Measurements from ENCODE around the gene OR10A6. TPM values are rescaled to one million over a fixed set of nuclear protein-coding genes. Genes with fewer than 3 reads are reported as not detected.
A peak's percentile ranks its signal among the peaks of the same experiment; 100 is the strongest.

Gene OR10A6
- total RNA-seq, 1 donor from 2014 or later, result not detected

- H3K4me3 ChIP-seq (ENCODE audit: low read depth, low read length), result no peak overlapping the region
- DNase-seq (ENCODE audit: low read depth), result no peak
- H3K27me3 ChIP-seq (ENCODE audit: control insufficient read depth, insufficient read depth, low read length), result no peaks in the 10 kb centered on the region
- H3K36me3 ChIP-seq (ENCODE audit: control insufficient read depth, insufficient read depth, low read length), result no peaks in the 10 kb centered on the region
- TF ChIP-seq, protein P1, sequence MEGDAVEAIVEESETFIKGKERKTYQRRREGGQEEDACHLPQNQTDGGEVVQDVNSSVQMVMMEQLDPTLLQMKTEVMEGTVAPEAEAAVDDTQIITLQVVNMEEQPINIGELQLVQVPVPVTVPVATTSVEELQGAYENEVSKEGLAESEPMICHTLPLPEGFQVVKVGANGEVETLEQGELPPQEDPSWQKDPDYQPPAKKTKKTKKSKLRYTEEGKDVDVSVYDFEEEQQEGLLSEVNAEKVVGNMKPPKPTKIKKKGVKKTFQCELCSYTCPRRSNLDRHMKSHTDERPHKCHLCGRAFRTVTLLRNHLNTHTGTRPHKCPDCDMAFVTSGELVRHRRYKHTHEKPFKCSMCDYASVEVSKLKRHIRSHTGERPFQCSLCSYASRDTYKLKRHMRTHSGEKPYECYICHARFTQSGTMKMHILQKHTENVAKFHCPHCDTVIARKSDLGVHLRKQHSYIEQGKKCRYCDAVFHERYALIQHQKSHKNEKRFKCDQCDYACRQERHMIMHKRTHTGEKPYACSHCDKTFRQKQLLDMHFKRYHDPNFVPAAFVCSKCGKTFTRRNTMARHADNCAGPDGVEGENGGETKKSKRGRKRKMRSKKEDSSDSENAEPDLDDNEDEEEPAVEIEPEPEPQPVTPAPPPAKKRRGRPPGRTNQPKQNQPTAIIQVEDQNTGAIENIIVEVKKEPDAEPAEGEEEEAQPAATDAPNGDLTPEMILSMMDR (IDR thresholded peaks at IDR 0.05; ENCODE audit: insufficient read depth, low read length, poor library complexity, severe bottlenecking), result no peak
These were observed 32.3 kb downstream of the OR10A6 start for GRCh38 chr11:7898666-7899283.

DNA sequence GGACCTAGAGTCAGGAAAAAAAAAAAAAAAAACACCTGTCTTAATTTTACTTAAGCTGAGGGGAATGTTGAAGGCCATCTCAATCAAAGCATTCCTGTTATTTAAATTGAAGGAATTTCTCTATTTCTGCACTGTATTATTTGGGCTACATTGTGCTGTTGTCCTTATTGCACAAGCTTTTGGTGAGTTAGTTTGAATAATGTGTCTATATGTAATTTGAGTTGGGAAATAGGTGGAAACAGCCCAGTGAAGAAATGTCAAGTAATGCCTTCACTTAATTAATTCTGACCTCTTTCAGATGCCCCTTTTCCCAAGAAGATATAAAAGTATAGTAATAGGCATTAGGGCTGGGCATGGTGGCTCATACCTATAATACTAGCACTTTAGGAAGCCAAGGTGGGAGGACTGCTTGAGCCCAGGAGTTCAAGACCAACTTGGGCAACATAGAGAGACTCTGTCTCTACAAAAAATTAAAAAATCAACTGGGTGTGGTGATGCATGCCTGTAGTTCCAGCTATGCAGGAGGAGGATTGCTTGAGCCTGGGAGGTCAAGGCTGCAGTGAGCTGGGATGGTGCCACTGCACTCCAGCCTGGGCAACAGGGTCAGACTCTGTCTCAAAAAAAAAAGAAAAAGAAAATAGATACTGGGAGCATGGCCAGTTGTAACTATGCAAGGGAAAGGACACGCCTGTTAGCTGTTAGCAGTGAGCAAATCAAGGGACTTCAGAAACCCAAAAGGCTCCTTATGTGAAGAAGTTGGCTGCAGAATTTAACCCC lies 34.9 kb downstream of the OR10A6 start:
- no peaks in the 10 kb centered on the region for H3K27me3 ChIP-seq (ENCODE audit: control insufficient read depth, insufficient read depth, low read length)
- TF ChIP-seq, protein P1 (IDR thresholded peaks at IDR 0.05; ENCODE audit: insufficient read depth, low read length, poor library complexity, severe bottlenecking), result no peak
- H3K36me3 ChIP-seq (ENCODE audit: control insufficient read depth, insufficient read depth, low read length), result no peaks in the 10 kb centered on the region
- H3K4me3 ChIP-seq (ENCODE audit: low read depth, low read length), result no peak overlapping the region
- DNase-seq (ENCODE audit: low read depth), result no peak

- H3K36me3 ChIP-seq (ENCODE audit: control insufficient read depth, insufficient read depth, low read length), result no peaks in the 10 kb centered on the region
- no peak for DNase-seq (ENCODE audit: low read depth)
- no peaks in the 10 kb centered on the region for H3K27me3 ChIP-seq (ENCODE audit: control insufficient read depth, insufficient read depth, low read length)
- H3K4me3 ChIP-seq (ENCODE audit: low read depth, low read length), result no peak overlapping the region
- TF ChIP-seq, protein P1 (IDR thresholded peaks at IDR 0.05; ENCODE audit: insufficient read depth, low read length, poor library complexity, severe bottlenecking), result no peak
These were observed 36.8 kb downstream of the OR10A6 start for GRCh38 chr11:7894251-7894650.

DNA sequence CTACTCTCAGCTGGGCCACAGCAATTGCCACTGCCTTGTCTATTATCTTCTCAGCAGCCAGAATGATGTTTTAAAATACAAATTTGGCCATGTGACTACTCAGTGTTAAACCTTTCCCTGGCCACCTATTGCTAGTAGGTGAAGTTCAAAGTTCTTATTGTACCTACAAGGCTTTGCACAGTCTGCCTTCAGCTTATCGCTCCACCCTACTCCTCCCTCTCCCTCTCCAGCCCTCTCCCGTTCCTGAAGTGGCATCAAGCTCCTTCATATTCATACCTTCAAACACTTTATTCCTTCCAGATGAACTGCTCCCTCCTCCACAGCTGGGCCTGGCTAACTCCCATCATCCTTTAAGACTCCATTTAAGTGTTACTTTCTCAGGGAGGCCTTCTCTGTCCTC lies 37.3 kb downstream of the OR10A6 start:
- TF ChIP-seq, protein P1 (IDR thresholded peaks at IDR 0.05; ENCODE audit: insufficient read depth, low read length, poor library complexity, severe bottlenecking), result no peak
- no peak for DNase-seq (ENCODE audit: low read depth)
- Histone ChIP-seq H3K4me3 (ENCODE audit: low read depth, low read length) (no peak overlapping the region), H3K36me3 (ENCODE audit: control insufficient read depth, insufficient read depth, low read length) (no peaks in the 10 kb centered on the region), H3K27me3 (ENCODE audit: control insufficient read depth, insufficient read depth, low read length) (no peaks in the 10 kb centered on the region)

DNA sequence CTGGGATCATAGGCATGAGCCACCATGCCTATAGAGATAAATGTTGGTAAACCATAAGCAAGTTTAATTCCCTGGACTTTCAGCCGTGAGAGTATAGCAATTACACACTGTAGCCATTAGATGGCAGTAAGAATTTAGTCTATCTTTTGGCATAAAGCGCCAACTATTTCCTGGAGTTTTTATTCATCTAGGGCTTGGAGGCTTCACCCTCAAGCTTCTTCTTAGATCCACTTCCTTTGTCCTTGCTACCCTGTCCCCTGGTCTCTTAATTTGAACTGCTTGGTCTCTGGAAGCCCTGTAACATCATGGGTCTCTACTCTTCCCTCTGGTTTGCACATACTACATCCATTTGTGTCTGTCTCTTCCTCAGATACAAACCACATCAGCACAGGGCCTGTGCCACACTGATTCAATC lies 38.2 kb downstream of the OR10A6 start:
- Histone ChIP-seq H3K36me3 (ENCODE audit: control insufficient read depth, insufficient read depth, low read length) (no peaks in the 10 kb centered on the region), H3K4me3 (ENCODE audit: low read depth, low read length) (no peak overlapping the region), H3K27me3 (ENCODE audit: control insufficient read depth, insufficient read depth, low read length) (no peaks in the 10 kb centered on the region)
- no peak for DNase-seq (ENCODE audit: low read depth)
- TF ChIP-seq, protein P1 (IDR thresholded peaks at IDR 0.05; ENCODE audit: insufficient read depth, low read length, poor library complexity, severe bottlenecking), result peak; percentile 63

All from kidney epithelial cell (primary cell).